GM12878 (cell line): Measurements from ENCODE around the gene TCF7L2.

ENCODE experiments used
- BCL3 ChIP-seq: IDR thresholded peaks from 2 replicates; pipeline ENCODE4 v1.6.1; 2011; ENCODE audit warnings: borderline replicate concordance, low read depth, mild to moderate bottlenecking, moderate library complexity, low read length; ENCODE audit not compliant: insufficient read depth, poor library complexity, severe bottlenecking
- CREM ChIP-seq: IDR thresholded peaks from 2 replicates; pipeline ENCODE4 v1.6.1; 2014; ENCODE audit warnings: antibody characterized with exemption, low read depth
- CTCF ChIP-seq, 3 experiments: IDR thresholded peaks in 2 of 3; conservative IDR thresholded peaks in 1 of 3; 2 replicates each; pipeline ENCODE4 v1.5.1; 2011; ENCODE audit warnings: low read depth in 3 of 3, low read length in 3 of 3, mild to moderate bottlenecking in 3 of 3, control low read depth in 2 of 3, moderate library complexity in 2 of 3, inconsistent platforms in 1 of 3, mixed read lengths in 1 of 3; ENCODE audit not compliant: control insufficient read depth in 2 of 3, insufficient read depth in 1 of 3; ENCODE audit errors: extremely low read depth in 1 of 3
- POLR2A ChIP-seq: IDR thresholded peaks from 2 replicates; pipeline ENCODE4 v1.6.1; 2011; ENCODE audit warnings: low read depth, mild to moderate bottlenecking, low read length
- POLR2AphosphoS2 ChIP-seq: IDR thresholded peaks from 2 replicates; pipeline ENCODE4 v1.6.1; 2011; ENCODE audit warnings: low read depth, mild to moderate bottlenecking, low read length, improper control_type of control experiment, moderate library complexity
- POLR2AphosphoS5 ChIP-seq: IDR thresholded peaks from 2 replicates; pipeline ENCODE4 v1.6.1; 2011; ENCODE audit warnings: mild to moderate bottlenecking, low read length, inconsistent platforms
- SMARCA5 ChIP-seq: fragments of 450-650 bp; IDR thresholded peaks from 2 replicates; pipeline ENCODE4 v1.6.1; 2017; ENCODE audit warnings: mild to moderate bottlenecking
- SP1 ChIP-seq: IDR thresholded peaks from one replicate; pipeline ENCODE4 v1.6.1; 2011; ENCODE audit warnings: low read depth, low read length

- TF ChIP-seq CTCF (IDR thresholded peaks at IDR 0.05 in 2 of 3, conservative IDR thresholded peaks at IDR 0.05 in 1 of 3; ENCODE audit: control insufficient read depth in 2 of 3, extremely low read depth in 1 of 3, insufficient read depth in 1 of 3, low read depth in 3 of 3, low read length in 3 of 3) (no peak), SMARCA5 (no peak), CREM (no peak), BCL3 (no peak), SP1 (no peak), POLR2AphosphoS5 (no peak), POLR2A (no peak), POLR2AphosphoS2 (no peak)
Measured at GRCh38 chr10:113099431-113100183, 149.6 kb downstream of the TCF7L2 start.
